Endothelial cell of umbilical vein (primary cell): ENCODE results near the gene CROCC2.

Source experiments
- CTCF ChIP-seq, 2 donors: IDR thresholded peaks; 1 replicate in 1 of 2; 2 replicates in 1 of 2; pipeline ENCODE4 v1.5.1; 2011; ENCODE audit warnings: low read length in 2 of 2, mild to moderate bottlenecking in 2 of 2, moderate library complexity in 2 of 2, control low read depth in 1 of 2, inconsistent platforms in 1 of 2, low read depth in 1 of 2; ENCODE audit not compliant: insufficient read depth in 1 of 2; ENCODE audit errors: extremely low read depth in 1 of 2
- EZH2 ChIP-seq: IDR thresholded peaks from 2 replicates; pipeline ENCODE4 v1.6.1; 2012; ENCODE audit warnings: borderline replicate concordance, low read depth, mild to moderate bottlenecking, moderate library complexity, low read length, inconsistent platforms; ENCODE audit not compliant: severe bottlenecking
- FOS ChIP-seq: IDR thresholded peaks from 2 replicates; pipeline ENCODE4 v1.6.1; 2011; ENCODE audit warnings: mild to moderate bottlenecking, low read length, moderate library complexity, borderline replicate concordance; ENCODE audit not compliant: insufficient read depth
- GATA2 ChIP-seq: IDR thresholded peaks from 2 replicates; pipeline ENCODE4 v1.7.0; 2011; ENCODE audit warnings: low read depth, mild to moderate bottlenecking, moderate library complexity, mixed read lengths, low read length; ENCODE audit not compliant: insufficient read length, insufficient read depth
- POLR2A ChIP-seq: IDR thresholded peaks from 2 replicates; pipeline ENCODE4 v1.6.1; 2012; ENCODE audit warnings: low read depth, mild to moderate bottlenecking, control low read depth, low read length
- POLR2AphosphoS5 ChIP-seq: IDR thresholded peaks from 2 replicates; pipeline ENCODE4 v1.6.1; 2012; ENCODE audit warnings: low read depth, mild to moderate bottlenecking, control low read depth, low read length, moderate library complexity; ENCODE audit not compliant: insufficient read depth

DNA sequence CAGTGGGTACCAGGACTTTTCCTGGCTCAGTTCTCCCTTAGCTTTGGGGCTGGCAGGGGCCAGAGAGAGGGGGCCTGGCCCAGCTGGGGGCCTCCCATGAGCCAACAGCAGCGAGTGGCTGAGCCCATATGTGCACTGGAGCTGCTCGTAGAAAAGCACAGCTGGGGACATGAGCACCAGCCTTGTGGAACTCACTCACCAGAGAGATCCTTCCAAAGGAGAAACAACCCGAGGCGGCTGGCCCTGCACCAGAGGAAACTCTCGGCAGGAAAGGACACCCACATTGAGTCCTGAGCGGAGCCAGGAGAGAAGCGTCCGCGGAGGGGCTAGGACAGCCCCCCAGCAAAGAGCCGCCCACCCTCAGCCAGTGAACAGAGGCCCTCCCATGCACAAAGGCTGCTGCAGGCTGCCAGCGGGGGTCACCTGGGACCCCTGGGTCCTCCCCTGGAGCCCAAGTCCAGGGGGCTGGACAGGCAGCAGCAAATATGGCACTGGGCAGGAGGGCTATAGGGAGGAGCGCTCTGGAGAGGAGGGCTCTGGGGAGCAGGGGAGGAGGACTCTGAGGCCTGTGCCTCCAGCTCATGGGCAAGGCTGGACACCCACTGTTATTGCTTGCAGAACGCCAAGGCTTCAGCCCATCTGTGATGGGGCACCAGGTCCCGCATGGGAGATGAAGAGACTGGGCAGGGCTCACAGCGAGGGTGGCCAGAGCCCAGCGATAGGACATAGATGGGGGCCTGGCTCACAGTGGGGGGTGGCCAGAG, 50.2 kb downstream of the CROCC2 start:
- no peak for TF ChIP-seq POLR2A
- no peak for TF ChIP-seq CTCF (IDR thresholded peaks at IDR 0.05; ENCODE audit: extremely low read depth in 1 of 2, insufficient read depth in 1 of 2, low read depth in 1 of 2, low read length in 2 of 2)
- TF ChIP-seq EZH2: no peak
- TF ChIP-seq POLR2AphosphoS5: no peak
- no peak for TF ChIP-seq FOS
- TF ChIP-seq GATA2: no peak
